Gastrocnemius medialis (tissue), 4 donors: ENCODE data around the gene PRELP.

Source experiments
- CTCF ChIP-seq, 5 experiments: fragments of 450-650 bp in 3 of 5; fragments of 200-600 bp in 2 of 5; sonication (generic) in 2 of 5; IDR thresholded peaks in 4 of 5; conservative IDR thresholded peaks in 1 of 5; 1 replicate in 4 of 5; 2 replicates in 1 of 5; pipeline ENCODE4 v1.5.1; 2016 to 2019; ENCODE audit warnings: antibody characterized with exemption in 5 of 5, mild to moderate bottlenecking in 3 of 5, moderate library complexity in 3 of 5
- POLR2A ChIP-seq, 2 donors: fragments of 450-650 bp; IDR thresholded peaks; one replicate each; pipeline ENCODE4 v1.6.1; 2017; ENCODE audit warnings: antibody characterized with exemption in 2 of 2, mild to moderate bottlenecking in 2 of 2, moderate library complexity in 2 of 2

GRCh38 chr1:203523667-203524066 lies 48.1 kb downstream of the PRELP start:
- TF ChIP-seq CTCF (IDR thresholded peaks at IDR 0.05 in 4 of 5, conservative IDR thresholded peaks at IDR 0.05 in 1 of 5) (no peak), POLR2A (IDR thresholded peaks at IDR 0.05) (no peak)
